ENCODE measurements around the gene MRPL47. TPM values are rescaled to one million over a fixed set of nuclear protein-coding genes. Genes with fewer than 3 reads are reported as not detected.

MRPL47 gene
- total RNA-seq, 1 donor = 16.9 TPM

GRCh38 chr3:179551349-179552105, 52.9 kb downstream of the MRPL47 start:
- Histone ChIP-seq H3K4me3 (ENCODE audit: low read length) (no peak overlapping the region), H3K4me1 (ENCODE audit: insufficient read depth, low read length) (no peaks in the 10 kb centered on the region), H3K27me3 (ENCODE audit: insufficient read depth, low read length) (no peaks in the 10 kb centered on the region), H3K9me3 (ENCODE audit: low read depth, low read length) (no peaks in the 10 kb centered on the region)

- no peaks in the 10 kb centered on the region for H3K27me3 ChIP-seq (ENCODE audit: insufficient read depth, low read length)
- H3K9me3 ChIP-seq (ENCODE audit: low read depth, low read length) = no peaks in the 10 kb centered on the region
- no peak overlapping the region for H3K4me3 ChIP-seq (ENCODE audit: low read length)
- H3K4me1 ChIP-seq (ENCODE audit: insufficient read depth, low read length) = no peaks in the 10 kb centered on the region
Measured at GRCh38 chr3:179546814-179547241, 57.6 kb downstream of the MRPL47 start.

GRCh38 chr3:179544981-179545645, 59.3 kb downstream of the MRPL47 start:
- Histone ChIP-seq H3K27me3 (ENCODE audit: insufficient read depth, low read length) (no peaks in the 10 kb centered on the region), H3K4me3 (ENCODE audit: low read length) (no peak overlapping the region), H3K4me1 (ENCODE audit: insufficient read depth, low read length) (no peaks in the 10 kb centered on the region), H3K9me3 (ENCODE audit: low read depth, low read length) (no peaks in the 10 kb centered on the region)

GRCh38 chr3:179542375-179542774, 62.1 kb downstream of the MRPL47 start:
- no peak overlapping the region for H3K4me3 ChIP-seq (ENCODE audit: low read length)
- H3K4me1 ChIP-seq (ENCODE audit: insufficient read depth, low read length) = no peaks in the 10 kb centered on the region
- H3K27me3 ChIP-seq (ENCODE audit: insufficient read depth, low read length) = no peaks in the 10 kb centered on the region
- no peaks in the 10 kb centered on the region for H3K9me3 ChIP-seq (ENCODE audit: low read depth, low read length)

GRCh38 chr3:179541596-179541995, 62.8 kb downstream of the MRPL47 start:
- Histone ChIP-seq H3K4me1 (ENCODE audit: insufficient read depth, low read length) (no peaks in the 10 kb centered on the region), H3K4me3 (ENCODE audit: low read length) (no peak overlapping the region), H3K9me3 (ENCODE audit: low read depth, low read length) (no peaks in the 10 kb centered on the region), H3K27me3 (ENCODE audit: insufficient read depth, low read length) (no peaks in the 10 kb centered on the region)

GRCh38 chr3:179541094-179541493, 63.3 kb downstream of the MRPL47 start:
- Histone ChIP-seq H3K4me3 (ENCODE audit: low read length) (no peak overlapping the region), H3K27me3 (ENCODE audit: insufficient read depth, low read length) (no peaks in the 10 kb centered on the region), H3K9me3 (ENCODE audit: low read depth, low read length) (no peaks in the 10 kb centered on the region), H3K4me1 (ENCODE audit: insufficient read depth, low read length) (no peaks in the 10 kb centered on the region)

Other genes starting within 250 kb of the MRPL47 start
- 22.6 TPM for gene GNB4, start 153.2 kb downstream of the MRPL47 start, total RNA-seq
- gene ACTL6A, start 41.7 kb downstream of the MRPL47 start, total RNA-seq = 15.0 TPM
- 55.2 TPM for gene NDUFB5, start 156 bp upstream of the MRPL47 start, total RNA-seq
- gene USP13, start 48.4 kb upstream of the MRPL47 start, total RNA-seq = 2.9 TPM